ENCODE measurements around the gene HNRNPL.

The HNRNPL gene

DNA sequence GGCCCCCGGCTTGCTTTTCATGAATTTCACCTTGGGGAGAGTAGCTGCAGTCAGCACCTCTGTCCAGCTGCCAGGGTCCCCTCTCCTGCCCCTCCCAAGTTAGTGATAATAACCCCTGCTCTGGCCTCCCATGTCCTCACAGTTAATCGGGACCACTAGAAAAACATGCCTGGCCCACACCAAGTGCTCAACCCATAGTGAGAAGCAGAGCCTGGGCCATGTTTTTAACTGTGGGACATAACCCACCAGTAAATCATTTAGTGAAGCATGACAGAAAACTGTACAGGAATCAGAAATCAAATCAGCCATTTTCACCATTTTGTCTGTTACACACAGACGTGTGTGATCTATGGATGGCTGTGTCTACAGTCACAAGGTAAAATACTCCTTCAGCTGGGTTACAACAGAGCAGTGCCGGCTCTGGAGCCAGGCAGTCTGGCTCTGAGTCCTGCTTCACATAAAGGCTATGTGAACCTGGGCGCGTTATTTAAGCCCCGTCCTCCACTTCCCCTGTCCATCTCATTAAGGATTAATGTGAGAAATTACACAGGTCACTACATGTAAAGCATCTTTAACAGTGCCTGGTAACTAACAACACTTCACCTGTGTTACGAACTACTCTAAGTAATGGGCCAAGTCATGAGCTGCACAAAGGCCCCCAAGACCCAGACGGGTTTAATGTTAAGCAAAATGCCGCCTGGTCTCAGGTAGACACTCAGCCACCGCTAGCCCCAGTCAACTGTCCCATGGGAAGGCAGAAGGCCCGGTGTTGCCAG lies 10.6 kb downstream of the HNRNPL start:
- peak overlapping the region; percentile 82 for H3K27ac ChIP-seq (ENCODE audit: poor library complexity, severe bottlenecking)
- peak; percentile 3; the same call in 1 of the 3 replicates for ATAC-seq (ENCODE audit: low read depth)

DNA sequence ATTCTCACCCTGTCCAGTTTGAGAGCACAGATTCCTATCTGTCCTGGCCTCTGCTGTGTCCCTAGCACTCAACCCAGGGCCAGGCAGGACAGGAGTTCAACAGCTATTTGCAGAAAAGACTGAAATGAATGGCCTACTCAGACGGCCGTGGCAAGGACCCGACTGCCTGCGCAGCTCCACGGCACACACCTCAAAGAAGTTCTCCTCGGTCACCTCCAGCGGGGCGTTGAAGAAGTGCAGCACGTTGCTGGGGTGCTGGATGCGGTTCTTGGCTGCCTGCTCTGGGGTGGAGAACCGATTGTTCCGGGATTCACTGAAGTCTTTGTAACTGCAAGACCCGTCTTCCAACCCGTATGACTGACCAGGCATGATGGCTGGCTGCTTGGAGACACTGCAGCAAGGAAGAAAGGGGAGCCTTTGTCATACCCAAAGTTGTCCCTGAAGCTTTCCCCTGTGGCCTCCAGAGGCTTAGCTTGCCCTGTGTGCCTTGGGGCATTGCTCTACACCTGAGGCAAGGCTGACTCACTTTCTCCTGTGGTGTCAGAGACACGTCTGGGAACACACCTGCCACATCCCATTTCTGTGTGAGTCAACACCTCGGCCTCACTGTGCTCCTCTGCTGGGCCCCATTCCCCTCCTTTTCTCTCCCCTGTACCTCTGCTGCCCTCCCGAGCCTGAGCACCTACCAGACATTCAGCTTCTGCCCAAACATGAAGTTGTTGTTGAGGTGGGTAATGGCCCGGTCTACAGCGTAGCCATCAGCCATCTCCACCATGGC lies 11.4 kb downstream of the HNRNPL start:
- Histone ChIP-seq H3K4me3 (ENCODE audit: severe bottlenecking) (no peak overlapping the region), H3K36me3 (ENCODE audit: low read depth) (peaks cover 73% of the 10 kb centered on the region), H3K27me3 (ENCODE audit: insufficient read depth, poor library complexity, severe bottlenecking) (no peaks in the 10 kb centered on the region), H3K27ac (ENCODE audit: poor library complexity, severe bottlenecking) (peak overlapping the region; percentile 82), H3K9me3 (ENCODE audit: severe bottlenecking) (no peaks in the 10 kb centered on the region), H3K4me1 (ENCODE audit: insufficient read depth, poor library complexity, severe bottlenecking) (peaks cover 46% of the 10 kb centered on the region)
- TF ChIP-seq, protein P1, sequence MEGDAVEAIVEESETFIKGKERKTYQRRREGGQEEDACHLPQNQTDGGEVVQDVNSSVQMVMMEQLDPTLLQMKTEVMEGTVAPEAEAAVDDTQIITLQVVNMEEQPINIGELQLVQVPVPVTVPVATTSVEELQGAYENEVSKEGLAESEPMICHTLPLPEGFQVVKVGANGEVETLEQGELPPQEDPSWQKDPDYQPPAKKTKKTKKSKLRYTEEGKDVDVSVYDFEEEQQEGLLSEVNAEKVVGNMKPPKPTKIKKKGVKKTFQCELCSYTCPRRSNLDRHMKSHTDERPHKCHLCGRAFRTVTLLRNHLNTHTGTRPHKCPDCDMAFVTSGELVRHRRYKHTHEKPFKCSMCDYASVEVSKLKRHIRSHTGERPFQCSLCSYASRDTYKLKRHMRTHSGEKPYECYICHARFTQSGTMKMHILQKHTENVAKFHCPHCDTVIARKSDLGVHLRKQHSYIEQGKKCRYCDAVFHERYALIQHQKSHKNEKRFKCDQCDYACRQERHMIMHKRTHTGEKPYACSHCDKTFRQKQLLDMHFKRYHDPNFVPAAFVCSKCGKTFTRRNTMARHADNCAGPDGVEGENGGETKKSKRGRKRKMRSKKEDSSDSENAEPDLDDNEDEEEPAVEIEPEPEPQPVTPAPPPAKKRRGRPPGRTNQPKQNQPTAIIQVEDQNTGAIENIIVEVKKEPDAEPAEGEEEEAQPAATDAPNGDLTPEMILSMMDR (IDR thresholded peaks at IDR 0.05; ENCODE audit: poor library complexity, severe bottlenecking) = peak; percentile 82
- ATAC-seq (ENCODE audit: low read depth) = peak; percentile 88
- DNase-seq (ENCODE audit: low spot score) = peak; percentile 96

More for the DNA sequence above, 10.6 kb downstream of the HNRNPL start:
- H3K4me3 ChIP-seq (ENCODE audit: severe bottlenecking) = no peak overlapping the region
- no peaks in the 10 kb centered on the region for H3K27me3 ChIP-seq (ENCODE audit: insufficient read depth, poor library complexity, severe bottlenecking)
- peaks cover 46% of the 10 kb centered on the region for H3K4me1 ChIP-seq (ENCODE audit: insufficient read depth, poor library complexity, severe bottlenecking)
- TF ChIP-seq, protein P1 (IDR thresholded peaks at IDR 0.05; ENCODE audit: poor library complexity, severe bottlenecking) = peak; percentile 49
- no peaks in the 10 kb centered on the region for H3K9me3 ChIP-seq (ENCODE audit: severe bottlenecking)
- peaks cover 80% of the 10 kb centered on the region for H3K36me3 ChIP-seq (ENCODE audit: low read depth)
- DNase-seq (ENCODE audit: low spot score) = no peak

DNA sequence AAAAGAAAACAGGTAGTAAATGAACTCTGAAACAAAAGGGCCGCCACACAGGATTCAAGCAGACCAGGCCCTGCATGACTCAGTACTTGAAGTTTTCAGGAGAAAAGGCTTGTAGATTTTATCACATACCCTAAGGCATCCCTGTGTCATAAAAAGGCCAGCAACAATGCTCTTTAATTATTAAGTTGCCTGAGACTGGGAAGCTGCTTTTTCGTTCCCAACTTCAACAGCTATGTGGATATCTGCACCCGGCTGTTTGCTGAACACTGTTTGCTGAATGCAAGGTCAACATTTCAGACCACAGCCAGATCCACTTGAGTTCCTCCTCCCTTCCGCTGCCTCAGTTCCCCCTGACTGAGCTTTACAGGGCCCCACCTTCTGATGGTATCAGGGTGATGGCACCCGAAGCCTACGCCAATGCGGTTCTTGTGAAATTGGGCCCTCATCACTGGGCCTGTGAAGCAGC lies 12.1 kb downstream of the HNRNPL start:
- DNase-seq (ENCODE audit: low spot score) (no peak), ATAC-seq (ENCODE audit: low read depth) (peak; percentile 28)
- Histone ChIP-seq H3K4me1 (ENCODE audit: insufficient read depth, poor library complexity, severe bottlenecking) (peaks cover 46% of the 10 kb centered on the region), H3K36me3 (ENCODE audit: low read depth) (peaks cover 66% of the 10 kb centered on the region), H3K27me3 (ENCODE audit: insufficient read depth, poor library complexity, severe bottlenecking) (no peaks in the 10 kb centered on the region), H3K27ac (ENCODE audit: poor library complexity, severe bottlenecking) (peak overlapping the region; percentile 82), H3K9me3 (ENCODE audit: severe bottlenecking) (no peaks in the 10 kb centered on the region), H3K4me3 (ENCODE audit: severe bottlenecking) (no peak overlapping the region)
- TF ChIP-seq, protein P1 (IDR thresholded peaks at IDR 0.05; ENCODE audit: poor library complexity, severe bottlenecking) = no peak

DNA sequence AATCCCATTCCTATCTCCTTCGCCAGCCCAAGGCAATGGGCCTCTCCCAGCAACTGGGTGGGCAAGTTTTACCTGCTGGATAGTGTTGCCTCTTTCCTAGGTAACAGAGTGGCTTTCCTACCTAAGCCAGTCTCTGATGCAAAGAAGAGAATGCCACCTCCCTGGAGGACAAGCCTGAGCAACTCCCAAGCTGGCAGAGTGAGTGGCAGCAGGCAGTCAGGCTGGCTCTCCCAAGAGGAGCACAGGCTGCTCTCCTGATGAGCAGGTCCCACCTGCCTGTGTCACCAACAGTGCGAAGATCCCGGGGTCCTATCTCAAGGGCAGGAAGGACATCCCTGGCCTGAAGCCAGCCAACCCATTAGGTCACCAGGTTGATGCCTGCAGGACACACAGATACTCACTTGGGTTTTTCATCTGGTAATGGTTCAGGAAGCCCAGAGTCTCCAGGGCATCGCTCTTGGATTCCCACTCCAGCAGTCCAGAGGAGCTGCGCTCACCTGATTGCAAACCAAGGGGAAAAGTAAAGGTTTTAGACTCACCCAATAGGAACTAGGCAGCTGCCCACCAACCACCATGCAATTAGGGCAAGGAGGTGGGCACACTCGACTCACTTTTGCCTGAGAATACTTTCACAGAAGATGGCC lies 12.7 kb downstream of the HNRNPL start:
- ATAC-seq (ENCODE audit: low read depth) (no peak), DNase-seq (ENCODE audit: low spot score) (no peak)
- Histone ChIP-seq H3K4me1 (ENCODE audit: insufficient read depth, poor library complexity, severe bottlenecking) (peaks cover 48% of the 10 kb centered on the region), H3K9me3 (ENCODE audit: severe bottlenecking) (no peaks in the 10 kb centered on the region), H3K27ac (ENCODE audit: poor library complexity, severe bottlenecking) (peak overlapping the region; percentile 82), H3K4me3 (ENCODE audit: severe bottlenecking) (no peak overlapping the region), H3K36me3 (ENCODE audit: low read depth) (peaks cover 60% of the 10 kb centered on the region), H3K27me3 (ENCODE audit: insufficient read depth, poor library complexity, severe bottlenecking) (no peaks in the 10 kb centered on the region)
- TF ChIP-seq, protein P1 (IDR thresholded peaks at IDR 0.05; ENCODE audit: poor library complexity, severe bottlenecking) = no peak
